GM12878 (cell line): ENCODE results near the gene TBXA2R. TPM values are rescaled to one million over a fixed set of nuclear protein-coding genes. Genes with fewer than 3 reads are reported as not detected.

Experiments
- ATAC-seq: fragments of 200-7000 bp; cut with Tn5 transposase; 3 replicates; pipeline ENCODE4 v1.9.1; 2020; ENCODE audit warnings: mild to moderate bottlenecking, moderate library complexity
- BruUV-seq: library from RNA; stranded (reverse); fragments of 400-500 nt; replicated peaks from 2 replicates; lab custom pipeline; 2021; lab: Mats Ljungman, UMichigan
- CTCF ChIA-PET: fragments of 300-600 bp; sonication (Branson Sonifier 250); formaldehyde crosslinking; extraction: SDS; loops from one replicate; lab custom pipeline; 2021; ENCODE audit warnings: inconsistent platforms; lab: Yijun Ruan, JAX
- POLR2A ChIA-PET: fragments of 350-600 bp; formaldehyde crosslinking; extraction: SDS; loops from one replicate; lab custom pipeline; 2021; ENCODE audit warnings: inconsistent platforms; lab: Charles Lee
- RAD21 ChIA-PET: fragments of 300-600 bp; sonication (Branson Sonifier 250); formaldehyde crosslinking; loops from one replicate; lab custom pipeline; 2023; ENCODE audit warnings: antibody characterized with exemption; ENCODE audit not compliant: unreplicated experiment; lab: Charles Lee
- SMC1A ChIA-PET: fragments of 300-600 bp; sonication (Branson Sonifier 250); formaldehyde crosslinking; loops from one replicate; lab custom pipeline; 2023; ENCODE audit not compliant: unreplicated experiment, uncharacterized antibody; lab: Charles Lee
- DNase-seq: peaks from one replicate; pipeline ENCODE4 v3.0.0-alpha.2; 2011; ENCODE audit warnings: low read depth, low spot score
- FAIRE-seq: peaks from 3 replicates; lab custom pipeline; 2011; peaks lifted over from hg19 to GRCh38; lab: Jason Lieb, UNC
- H2AFZ ChIP-seq: 2 replicates; pipeline ENCODE4 v1.6.0; 2011; ENCODE audit warnings: low read depth, low read length, control low read depth; ENCODE audit not compliant: control insufficient read depth
- H3K27ac ChIP-seq: 2 replicates; pipeline ENCODE4 v1.5.1; 2011; ENCODE audit warnings: control low read depth; ENCODE audit not compliant: control insufficient read depth, insufficient read depth
- H3K27me3 ChIP-seq, 2 experiments: replicated peaks in 1 of 2; 2 replicates each; pipeline versions ENCODE4 v1.6.0 to v1.6.1; 2011; ENCODE audit warnings: low read length in 1 of 2; ENCODE audit not compliant: control insufficient read depth in 2 of 2, insufficient read depth in 2 of 2
- H3K36me3 ChIP-seq, 2 experiments: 2 replicates each; pipeline ENCODE4 v1.5.1; 2011; ENCODE audit warnings: low read length in 1 of 2; ENCODE audit not compliant: control insufficient read depth in 2 of 2, insufficient read depth in 2 of 2
- H3K4me1 ChIP-seq: 2 replicates; pipeline ENCODE4 v1.6.1; 2011; ENCODE audit warnings: mild to moderate bottlenecking, low read length, moderate library complexity, mixed read lengths; ENCODE audit not compliant: control insufficient read depth, insufficient read depth
- H3K4me2 ChIP-seq: 2 replicates; pipeline ENCODE4 v1.6.0; 2011; ENCODE audit warnings: control low read depth; ENCODE audit not compliant: control insufficient read depth, insufficient read depth
- H3K4me3 ChIP-seq: fragments of 200-600 bp; sonication (generic); 2 replicates; pipeline ENCODE4 v1.5.1; 2016
- H3K79me2 ChIP-seq: 2 replicates; pipeline ENCODE4 v1.6.0; 2011; ENCODE audit warnings: low read length; ENCODE audit not compliant: control insufficient read depth, insufficient read depth
- H3K9ac ChIP-seq: 2 replicates; pipeline ENCODE4 v1.8.0; 2011; ENCODE audit warnings: low read length, control low read depth, mixed read lengths; ENCODE audit not compliant: control insufficient read depth, insufficient read depth
- H3K9me3 ChIP-seq: replicated peaks from 3 replicates; pipeline ENCODE4 v1.5.1; 2011; ENCODE audit warnings: mild to moderate bottlenecking, low read length; ENCODE audit not compliant: control insufficient read depth, insufficient read depth
- H4K20me1 ChIP-seq: 2 replicates; pipeline ENCODE4 v1.6.0; 2011; ENCODE audit not compliant: control insufficient read depth, insufficient read depth
- BCL3 ChIP-seq: IDR thresholded peaks from 2 replicates; pipeline ENCODE4 v1.6.1; 2011; ENCODE audit warnings: borderline replicate concordance, low read depth, mild to moderate bottlenecking, moderate library complexity, low read length; ENCODE audit not compliant: insufficient read depth, poor library complexity, severe bottlenecking
- CBX3 ChIP-seq: fragments of 200-600 bp; sonication (generic); IDR thresholded peaks from 2 replicates; pipeline ENCODE4 v1.6.1; 2016; ENCODE audit warnings: low read depth, borderline replicate concordance
- JUNB ChIP-seq: IDR thresholded peaks from 2 replicates; pipeline ENCODE4 v1.6.1; 2016; ENCODE audit warnings: antibody characterized with exemption, mild to moderate bottlenecking
- MXI1 ChIP-seq: fragments of 150-350 bp; IDR thresholded peaks from 2 replicates; pipeline ENCODE4 v1.6.1; 2011; ENCODE audit warnings: low read depth, mild to moderate bottlenecking, inconsistent platforms, low read length, improper control_type of control experiment
- PML ChIP-seq: IDR thresholded peaks from 2 replicates; pipeline ENCODE4 v1.6.1; 2012; ENCODE audit warnings: low read length, inconsistent platforms
- RCOR1 ChIP-seq: conservative IDR thresholded peaks from 2 replicates; pipeline ENCODE4 v1.6.1; 2012; ENCODE audit warnings: low read depth, low read length, improper control_type of control experiment
- RELA ChIP-seq: fragments of 450-650 bp; IDR thresholded peaks from 2 replicates; pipeline ENCODE4 v1.8.0; 2014; ENCODE audit warnings: borderline replicate concordance; ENCODE audit not compliant: partially characterized antibody
- SMC3 ChIP-seq: IDR thresholded peaks from 2 replicates; pipeline ENCODE4 v1.6.1; 2011; ENCODE audit warnings: low read length, improper control_type of control experiment, borderline replicate concordance
- SREBF1 ChIP-seq: IDR thresholded peaks from 2 replicates; pipeline ENCODE4 v1.6.1; 2012; ENCODE audit warnings: mild to moderate bottlenecking, low read length
- WGBS: methylation state at CpG from one replicate; pipeline ENCODE4 v1.1.6; 2016; ENCODE audit warnings: low lambda C conversion rate; ENCODE audit not compliant: insufficient replicate concordance, insufficient coverage; ENCODE audit errors: missing lambda C conversion rate; 5-methylcytosine and 5-hydroxymethylcytosine counted together
- in situ Hi-C: fragments of 300-500 bp; cut with MboI; formaldehyde crosslinking; loops from 9 replicates; pipeline ENCODE4 v1.14.3; 2018; ENCODE audit warnings: mixed read lengths
- intact Hi-C: fragments of 100-400 bp; cut with micrococcal nuclease; formaldehyde crosslinking; loops from one replicate; pipeline ENCODE4 v1.14.2; 2022; ENCODE audit not compliant: unreplicated experiment
- polyA plus RNA-seq, 11 experiments: library from polyadenylated mRNA; depleted of rRNA in 4 of 11; unstranded in 6 of 11; stranded (reverse) in 5 of 11; fragments of >200 nt; fragmentation: Nextera tagmentation in 4 of 11; fragmentation: Illumina TruSeq in 1 of 11; extraction: Ambion mirVana in 4 of 11; extraction: Trizol in 1 of 11; gene quantifications; 1 replicate in 1 of 11; 2 replicates in 10 of 11; pipeline versions ENCODE4 v1.2.1 to v1.2.3, GENCODE V29; 2011 to 2016; ENCODE audit warnings: inconsistent platforms in 2 of 11, missing spikeins in 2 of 11, low read depth in 1 of 11
- total RNA-seq, 4 experiments: library from RNA; depleted of rRNA in 3 of 4; stranded (reverse); fragments of >200 nt in 3 of 4; fragmentation: Illumina TruSeq in 1 of 4; extraction: Trizol in 1 of 4; gene quantifications; 2 replicates each; pipeline versions ENCODE4 v1.2.1 to v1.2.3, GENCODE V29; 2013 to 2021

TBXA2R gene
- total and polyA plus RNA-seq, 10 of the 15 experiments (the other 5 are each of a cell fraction or from before 2014, with no cell fraction given) = 0.03 TPM; not detected in 8

GRCh38 chr19:3589949-3590348, 16.7 kb downstream of the TBXA2R start:
- RAD21 ChIA-PET = no interaction called here

More at GRCh38 chr19:3589949-3590348, 16.7 kb downstream of the TBXA2R start:
- ChIA-PET CTCF (interaction anchor here (0.9 to 1.3 kb wide), 2 partner anchors 9 to 77 kb away, joined by 3 to 7 read pairs; no protein-coding TSS in a partner anchor), POLR2A (no interaction called here), SMC1A (no interaction called here)
- H3K4me3 ChIP-seq = no peak overlapping the region
- peaks cover 0 to 2% of the 10 kb centered on the region in 2 experiments; a peak in 1 of 4 replicates for H3K27me3 ChIP-seq
- 76% methylated on average over 22 of the region's 22 CpGs for WGBS
- no peak overlapping the region for H3K9ac ChIP-seq
- H3K4me2 ChIP-seq = no peak overlapping the region
- DNase-seq (no peak), FAIRE-seq (no peak), ATAC-seq (no peak)
- TF ChIP-seq BCL3 (no peak), RCOR1 (no peak), PML (no peak), MXI1 (no peak), SMC3 (no peak), JUNB (no peak), RELA (no peak), SREBF1 (no peak), CBX3 (no peak)
- H2AFZ ChIP-seq = no peak overlapping the region
- no TSS peak for BruUV-seq
- peaks cover 2% of the 10 kb centered on the region; the same call in 1 of the 3 replicates for H3K9me3 ChIP-seq
- no peak overlapping the region for H3K27ac ChIP-seq
- H3K36me3 ChIP-seq = no peaks in the 10 kb centered on the region
- in situ Hi-C loops = no loop called here
- no peaks in the 10 kb centered on the region for H3K79me2 ChIP-seq
- H3K4me1 ChIP-seq = no peaks in the 10 kb centered on the region
- H4K20me1 ChIP-seq = no peaks in the 10 kb centered on the region
- intact Hi-C loops = no loop called here
